Measurements from ENCODE around the gene OR5P2. TPM values are rescaled to one million over a fixed set of nuclear protein-coding genes. Genes with fewer than 3 reads are reported as not detected.

The OR5P2 gene
- total RNA-seq = not detected in 2 replicates

GRCh38 chr11:7796842-7797241 is at the start of gene OR5P2:
OR5P2 (minus strand) TSS chr11:7796942; CDS start chr11:7796942, 0 bp downstream.

GRCh38 chr11:7830740-7831139 is 34.0 kb upstream of the OR5P2 start, which contains the start of gene OR5P3:
OR5P3 (minus strand) TSS chr11:7830840.

Other genes starting within 250 kb of the OR5P2 start
- 17.6 and 23.5 TPM in 2 replicates for gene CYB5R2, start 123.4 kb downstream of the OR5P2 start, total RNA-seq
- gene OVCH2, start 90.5 kb downstream of the OR5P2 start, total RNA-seq = not detected in 2 replicates
- gene OR5P3, start 33.9 kb upstream of the OR5P2 start, total RNA-seq = not detected in 2 replicates
- not detected in 2 replicates for gene OR10A6, start 134.3 kb upstream of the OR5P2 start, total RNA-seq
- under 0.01 TPM in 1 of 2 replicates, not detected in the other for gene OR10A3, start 144.8 kb upstream of the OR5P2 start, total RNA-seq
- 1.1 and 1.8 TPM in 2 replicates for gene NLRP10, start 168.5 kb upstream of the OR5P2 start, total RNA-seq
- gene EIF3F, start 190.4 kb upstream of the OR5P2 start, total RNA-seq = 195 and 242 TPM in 2 replicates

Measured in subcutaneous preadipocyte (primary cell).